IMR-90 (cell line): ENCODE measurements around the gene RND1. TPM values are rescaled to one million over a fixed set of nuclear protein-coding genes. Genes with fewer than 3 reads are reported as not detected.

Experiments used
- ATAC-seq: fragments of 200-7000 bp; cut with Tn5 transposase; 2 replicates; pipeline ENCODE4 v1.9.1; 2020; ENCODE audit warnings: low read depth, mild to moderate bottlenecking, moderate library complexity
- BruUV-seq: library from RNA; stranded (reverse); fragments of 400-500 nt; replicated peaks from 2 replicates; lab custom pipeline; 2021; lab: Mats Ljungman, UMichigan
- CTCF ChIA-PET: fragments of 300-600 bp; formaldehyde crosslinking; extraction: SDS; loops from one replicate; lab custom pipeline; 2021; ENCODE audit warnings: antibody characterized with exemption; lab: Yijun Ruan, JAX
- POLR2A ChIA-PET: fragments of 300-600 bp; sonication (Branson Sonifier 250); formaldehyde crosslinking; loops from one replicate; lab custom pipeline; 2022; ENCODE audit warnings: antibody characterized with exemption; ENCODE audit not compliant: unreplicated experiment; lab: Charles Lee
- DNase-seq: peaks from one replicate; pipeline ENCODE4 v3.0.0; 2013
- H2AFZ ChIP-seq: replicated peaks from 2 replicates; pipeline ENCODE3; 2013; ENCODE audit warnings: low read length, mild to moderate bottlenecking; ENCODE audit not compliant: poor library complexity
- H2AK5ac ChIP-seq: 2 replicates; pipeline ENCODE4 v1.6.1; 2013; ENCODE audit warnings: low read depth, low read length, inconsistent platforms
- H2AK9ac ChIP-seq: replicated peaks from 2 replicates; pipeline ENCODE3; 2013; ENCODE audit warnings: mild to moderate bottlenecking, low read depth, low read length, moderate library complexity; ENCODE audit not compliant: poor library complexity
- H2BK120ac ChIP-seq: 2 replicates; pipeline ENCODE4 v1.6.1; 2013; ENCODE audit warnings: low read depth, low read length, inconsistent platforms
- H2BK15ac ChIP-seq: 3 replicates; pipeline ENCODE4 v1.6.1; 2013; ENCODE audit warnings: low read depth, low read length, inconsistent platforms
- H2BK20ac ChIP-seq: 2 replicates; pipeline ENCODE4 v1.6.1; 2013; ENCODE audit warnings: low read depth, mild to moderate bottlenecking, inconsistent platforms, low read length, moderate library complexity
- H2BK5ac ChIP-seq: 2 replicates; pipeline ENCODE4 v1.6.1; 2013; ENCODE audit warnings: mild to moderate bottlenecking, low read depth, low read length, inconsistent platforms; ENCODE audit not compliant: poor library complexity, severe bottlenecking
- H3K14ac ChIP-seq: replicated peaks from 2 replicates; pipeline ENCODE4 v1.6.1; 2013; ENCODE audit warnings: low read depth, low read length, inconsistent platforms
- H3K18ac ChIP-seq: 2 replicates; pipeline ENCODE4 v1.6.1; 2013; ENCODE audit warnings: low read depth, low read length, control low read depth
- H3K23ac ChIP-seq: 2 replicates; pipeline ENCODE4 v1.6.1; 2013; ENCODE audit warnings: low read depth, low read length, inconsistent platforms
- H3K27ac ChIP-seq: 2 replicates; pipeline ENCODE4 v1.5.1; 2013; ENCODE audit warnings: mild to moderate bottlenecking, control low read depth, low read length; ENCODE audit not compliant: insufficient read depth
- H3K27me3 ChIP-seq: 2 replicates; pipeline ENCODE4 v1.6.1; 2013; ENCODE audit warnings: low read length; ENCODE audit not compliant: control insufficient read depth, insufficient read depth
- H3K36me3 ChIP-seq: 2 replicates; pipeline ENCODE4 v1.6.1; 2013; ENCODE audit warnings: low read length, mixed read lengths; ENCODE audit not compliant: control insufficient read depth, insufficient read depth
- H3K4ac ChIP-seq: 2 replicates; pipeline ENCODE4 v1.6.1; 2013; ENCODE audit warnings: low read depth, low read length, inconsistent platforms
- H3K4me1 ChIP-seq: 2 replicates; pipeline ENCODE4 v1.6.1; 2013; ENCODE audit warnings: low read length, mixed read lengths; ENCODE audit not compliant: control insufficient read depth, insufficient read depth
- H3K4me2 ChIP-seq: 2 replicates; pipeline ENCODE4 v1.6.1; 2013; ENCODE audit warnings: low read depth, mild to moderate bottlenecking, control low read depth, low read length, moderate library complexity
- H3K4me3 ChIP-seq: 2 replicates; pipeline ENCODE4 v1.5.1; 2013; ENCODE audit warnings: low read depth, mild to moderate bottlenecking, control low read depth, low read length, moderate library complexity; ENCODE audit not compliant: insufficient read depth
- H3K56ac ChIP-seq: 2 replicates; pipeline ENCODE4 v1.6.1; 2013; ENCODE audit warnings: low read length, inconsistent platforms; ENCODE audit not compliant: insufficient read depth; ENCODE audit errors: extremely low read depth
- H3K79me1 ChIP-seq, 2 experiments: 2 replicates each; pipeline ENCODE4 v1.6.1; 2013; ENCODE audit warnings: low read length in 2 of 2, inconsistent platforms in 1 of 2, low read depth in 1 of 2
- H3K9ac ChIP-seq: 2 replicates; pipeline ENCODE4 v1.6.1; 2013; ENCODE audit warnings: low read depth, low read length, control low read depth
- H3K9me1 ChIP-seq: 2 replicates; pipeline ENCODE4 v1.6.1; 2013; ENCODE audit warnings: low read length, inconsistent platforms; ENCODE audit not compliant: insufficient read depth
- H3K9me3 ChIP-seq: 2 replicates; pipeline ENCODE4 v1.6.1; 2013; ENCODE audit warnings: low read length; ENCODE audit not compliant: control insufficient read depth, insufficient read depth
- H4K20me1 ChIP-seq: 2 replicates; pipeline ENCODE4 v1.6.1; 2013; ENCODE audit warnings: low read length, inconsistent platforms; ENCODE audit not compliant: insufficient read depth
- H4K5ac ChIP-seq: 2 replicates; pipeline ENCODE4 v1.6.1; 2013; ENCODE audit warnings: mild to moderate bottlenecking, low read depth, low read length, control low read depth
- H4K8ac ChIP-seq, 2 experiments: 2 replicates each; pipeline ENCODE4 v1.6.1; 2013; ENCODE audit warnings: low read depth in 2 of 2, low read length in 2 of 2, control low read depth in 1 of 2, inconsistent platforms in 1 of 2
- H4K91ac ChIP-seq: 2 replicates; pipeline ENCODE4 v1.6.1; 2013; ENCODE audit warnings: low read depth, low read length, inconsistent platforms; ENCODE audit not compliant: insufficient read depth
- BHLHE40 ChIP-seq: fragments of 150-350 bp; IDR thresholded peaks from 2 replicates; pipeline ENCODE4 v1.6.1; 2016; ENCODE audit warnings: mild to moderate bottlenecking, low read depth, low read length
- CEBPB ChIP-seq: IDR thresholded peaks from 2 replicates; pipeline ENCODE4 v1.6.1; 2012; ENCODE audit warnings: low read depth, low read length, improper control_type of control experiment
- CHD1 ChIP-seq: IDR thresholded peaks from 2 replicates; pipeline ENCODE4 v1.6.1; 2012; ENCODE audit warnings: low read depth, low read length, improper control_type of control experiment
- CTCF ChIP-seq: conservative IDR thresholded peaks from 2 replicates; pipeline ENCODE4 v1.5.1; 2012; ENCODE audit warnings: mild to moderate bottlenecking, low read depth, low read length, improper control_type of control experiment
- FOS ChIP-seq: fragments of 150-350 bp; IDR thresholded peaks from 2 replicates; pipeline ENCODE4 v1.6.1; 2016; ENCODE audit warnings: low read depth, low read length
- MAFK ChIP-seq: IDR thresholded peaks from 2 replicates; pipeline ENCODE4 v1.6.1; 2012; ENCODE audit warnings: low read depth, low read length, improper control_type of control experiment
- MAZ ChIP-seq: IDR thresholded peaks from 2 replicates; pipeline ENCODE4 v1.6.1; 2012; ENCODE audit warnings: low read depth, mild to moderate bottlenecking, low read length, improper control_type of control experiment, moderate library complexity, borderline replicate concordance
- MXI1 ChIP-seq: IDR thresholded peaks from 2 replicates; pipeline ENCODE4 v1.6.1; 2012; ENCODE audit warnings: low read depth, mild to moderate bottlenecking, low read length, moderate library complexity, borderline replicate concordance
- NFE2L2 ChIP-seq: fragments of 150-350 bp; IDR thresholded peaks from 2 replicates; pipeline ENCODE4 v1.6.1; 2016; ENCODE audit warnings: low read depth, mild to moderate bottlenecking, low read length
- POLR2A ChIP-seq: IDR thresholded peaks from 2 replicates; pipeline ENCODE4 v1.6.1; 2012; ENCODE audit warnings: mild to moderate bottlenecking, low read depth, low read length
- RAD21 ChIP-seq: IDR thresholded peaks from 2 replicates; pipeline ENCODE4 v1.6.1; 2012; ENCODE audit warnings: low read length, improper control_type of control experiment
- RCOR1 ChIP-seq: IDR thresholded peaks from 2 replicates; pipeline ENCODE4 v1.6.1; 2012; ENCODE audit warnings: mild to moderate bottlenecking, low read length, improper control_type of control experiment; ENCODE audit not compliant: insufficient replicate concordance
- RFX5 ChIP-seq: IDR thresholded peaks from 2 replicates; pipeline ENCODE4 v1.8.0; 2012; ENCODE audit warnings: low read depth, mild to moderate bottlenecking, low read length, moderate library complexity
- SMC3 ChIP-seq: fragments of 150-350 bp; IDR thresholded peaks from 2 replicates; pipeline ENCODE4 v1.6.1; 2016; ENCODE audit warnings: low read depth, mild to moderate bottlenecking, antibody characterized with exemption, low read length, moderate library complexity
- WGBS, 2 experiments: methylation state at CpG; one replicate each; pipeline versions ENCODE4 v1.1.5 to v1.1.7; 2013; ENCODE audit warnings: missing lambda C conversion rate in 2 of 2; ENCODE audit not compliant: insufficient read length in 1 of 2; ENCODE audit errors: extremely low coverage in 2 of 2; 5-methylcytosine and 5-hydroxymethylcytosine counted together
- dilution Hi-C: fragments of 300-500 bp; cut with HindIII; formaldehyde crosslinking; loops from one replicate; pipeline ENCODE4 v1.14.3; 2018; ENCODE audit warnings: low sequenced_read_pairs; ENCODE audit not compliant: unreplicated experiment
- in situ Hi-C: fragments of 300-500 bp; cut with MboI; formaldehyde crosslinking; loops from 3 replicates; pipeline ENCODE4 v1.14.3; 2019; ENCODE audit warnings: low sequenced_read_pairs, inconsistent platforms, mixed read lengths
- intact Hi-C: fragments of 100-400 bp; cut with micrococcal nuclease; formaldehyde crosslinking; loops from 2 replicates; pipeline ENCODE4 v1.10.0; 2022
- polyA plus RNA-seq, 3 experiments: library from polyadenylated mRNA; depleted of rRNA; stranded (reverse); fragments of >200 nt; gene quantifications; 2 replicates each; pipeline ENCODE4 v1.2.3, GENCODE V29; 2012; ENCODE audit warnings: low replicate concordance in 1 of 3
- total RNA-seq: library from RNA; depleted of rRNA; stranded (reverse); fragments of >200 nt; gene quantifications from 2 replicates; pipeline ENCODE4 v1.2.3, GENCODE V29; 2012
- TF ChIP-seq, protein P1 (sequence below): fragments of 150-350 bp; IDR thresholded peaks from 2 replicates; pipeline ENCODE4 v1.6.1; 2016; ENCODE audit warnings: low read depth, mild to moderate bottlenecking, low read length, moderate library complexity, borderline replicate concordance
- TF ChIP-seq, protein P2 (sequence below): fragments of 150-350 bp; IDR thresholded peaks from 2 replicates; pipeline ENCODE4 v1.6.1; 2017; ENCODE audit warnings: mild to moderate bottlenecking, antibody characterized with exemption, low read length, low read depth

RND1 gene
- total and polyA plus RNA-seq, 2 of the 4 experiments (the other 2 are of a cell fraction), result under 0.01 to 0.21 TPM

DNA sequence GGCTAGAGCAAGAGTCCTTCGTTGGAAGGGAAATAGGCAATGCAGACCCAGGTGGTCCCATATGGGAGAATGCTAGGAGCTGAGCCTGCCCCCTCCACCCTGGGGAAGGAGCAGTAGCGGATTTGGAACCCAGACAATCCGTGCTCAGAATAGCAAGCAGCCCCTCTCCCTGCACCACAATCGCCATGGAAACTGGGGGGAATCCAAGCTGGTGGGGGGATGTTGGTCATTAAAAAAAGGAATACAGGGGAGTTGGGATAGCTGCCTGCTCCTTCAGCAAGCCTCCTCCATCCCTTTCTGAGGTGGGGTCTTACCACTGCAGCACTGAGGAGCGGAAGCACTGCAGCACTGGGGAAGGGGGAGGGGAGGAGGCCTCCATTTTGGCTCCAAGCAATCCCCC is 2.9 kb downstream of the RND1 start:
- Histone ChIP-seq H4K5ac (no peak overlapping the region), H2AK5ac (no peak overlapping the region), H3K56ac (no peak overlapping the region), H3K4me3 (no peak overlapping the region), H2BK15ac (no peak overlapping the region), H2AK9ac (no peak overlapping the region), H3K9ac (no peak overlapping the region), H3K23ac (no peak overlapping the region), H3K79me1 (no peaks in the 10 kb centered on the region), H2BK5ac (no peak overlapping the region), H3K27ac (no peak overlapping the region), H3K4me1 (no peaks in the 10 kb centered on the region), H3K9me1 (0 out of 2 replicates have a peak, but pooled peaks cover 5% of the 10 kb centered on the region), H4K91ac (no peak overlapping the region), H4K8ac (no peak overlapping the region), H3K4ac (no peak overlapping the region), H2AFZ (no peak overlapping the region), H3K9me3 (no peaks in the 10 kb centered on the region), H2BK20ac (no peak overlapping the region), H2BK120ac (no peak overlapping the region), H3K18ac (no peak overlapping the region), H3K14ac (no peak overlapping the region), H3K4me2 (no peak overlapping the region), H3K27me3 (peaks cover 48% of the 10 kb centered on the region), H4K20me1 (no peaks in the 10 kb centered on the region; the same call in 1 of the 2 replicates), H3K36me3 (no peaks in the 10 kb centered on the region)
- no TSS peak for BruUV-seq
- TF ChIP-seq, protein P1, sequence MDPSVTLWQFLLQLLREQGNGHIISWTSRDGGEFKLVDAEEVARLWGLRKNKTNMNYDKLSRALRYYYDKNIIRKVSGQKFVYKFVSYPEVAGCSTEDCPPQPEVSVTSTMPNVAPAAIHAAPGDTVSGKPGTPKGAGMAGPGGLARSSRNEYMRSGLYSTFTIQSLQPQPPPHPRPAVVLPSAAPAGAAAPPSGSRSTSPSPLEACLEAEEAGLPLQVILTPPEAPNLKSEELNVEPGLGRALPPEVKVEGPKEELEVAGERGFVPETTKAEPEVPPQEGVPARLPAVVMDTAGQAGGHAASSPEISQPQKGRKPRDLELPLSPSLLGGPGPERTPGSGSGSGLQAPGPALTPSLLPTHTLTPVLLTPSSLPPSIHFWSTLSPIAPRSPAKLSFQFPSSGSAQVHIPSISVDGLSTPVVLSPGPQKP, result no peak
- TF ChIP-seq RCOR1, result no peak
- no peak for TF ChIP-seq CEBPB
- no peak for TF ChIP-seq SMC3
- no peak for TF ChIP-seq CHD1
- TF ChIP-seq, protein P2, sequence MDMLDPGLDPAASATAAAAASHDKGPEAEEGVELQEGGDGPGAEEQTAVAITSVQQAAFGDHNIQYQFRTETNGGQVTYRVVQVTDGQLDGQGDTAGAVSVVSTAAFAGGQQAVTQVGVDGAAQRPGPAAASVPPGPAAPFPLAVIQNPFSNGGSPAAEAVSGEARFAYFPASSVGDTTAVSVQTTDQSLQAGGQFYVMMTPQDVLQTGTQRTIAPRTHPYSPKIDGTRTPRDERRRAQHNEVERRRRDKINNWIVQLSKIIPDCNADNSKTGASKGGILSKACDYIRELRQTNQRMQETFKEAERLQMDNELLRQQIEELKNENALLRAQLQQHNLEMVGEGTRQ, result no peak
- TF ChIP-seq RFX5, result no peak
- no peak for TF ChIP-seq FOS
- no peak for TF ChIP-seq MXI1
- no peak for TF ChIP-seq MAZ
- no peak for TF ChIP-seq RAD21
- TF ChIP-seq NFE2L2, result no peak
- TF ChIP-seq BHLHE40, result no peak
- TF ChIP-seq CTCF, result no peak
- no peak for TF ChIP-seq POLR2A
- TF ChIP-seq MAFK, result no peak
- in situ Hi-C loops, result no loop called here
- no peak for DNase-seq
- WGBS, 2 experiments, result no CpG with 5 or more reads among the region's 5 CpGs
- intact Hi-C loops, result no loop called here
- ATAC-seq, result no peak
- ChIA-PET POLR2A (no interaction called here), CTCF (no interaction called here)
- dilution Hi-C loops, result no loop called here
